Measurements from ENCODE around the gene EDIL3. TPM values are rescaled to one million over a fixed set of nuclear protein-coding genes. Genes with fewer than 3 reads are reported as not detected.

The EDIL3 gene
- total RNA-seq, 2 experiments from 2014 or later = not detected

GRCh38 chr5:84292788-84293653 is 91.7 kb downstream of the EDIL3 start:
- H3K9me2 ChIP-seq (ENCODE audit: insufficient read depth, low read length) = no peaks in the 10 kb centered on the region
- H3K9me3 ChIP-seq (ENCODE audit: low read length) = no peaks in the 10 kb centered on the region
- no peaks in the 10 kb centered on the region for H3K4me1 ChIP-seq (ENCODE audit: insufficient read depth, low read length, poor library complexity, severe bottlenecking)
- H3K36me3 ChIP-seq (ENCODE audit: insufficient read depth, low read length) = no peaks in the 10 kb centered on the region
- ChIA-PET CTCF (ENCODE audit: unreplicated experiment) (no interaction called here), POLR2A (no interaction called here)
- no peak overlapping the region for H3K4me2 ChIP-seq (ENCODE audit: low read length)
- BruUV-seq (replicated peaks) = no TSS peak
- H3K27ac ChIP-seq (ENCODE audit: low read depth, low read length, poor library complexity, severe bottlenecking) = no peak overlapping the region
- H2AFZ ChIP-seq (ENCODE audit: low read length) = no peak overlapping the region
- H3K4me3 ChIP-seq (ENCODE audit: low read depth, low read length, poor library complexity, severe bottlenecking) = no peak overlapping the region
- TF ChIP-seq CTCF (conservative IDR thresholded peaks at IDR 0.05; ENCODE audit: low read length) (no peak), EZH2phosphoT487 (IDR thresholded peaks at IDR 0.05; ENCODE audit: borderline replicate concordance, low read depth, low read length) (no peak)
- intact Hi-C loops (cut with micrococcal nuclease; ENCODE audit: unreplicated experiment) = no loop called here
- no peaks in the 10 kb centered on the region for H4K20me1 ChIP-seq (ENCODE audit: insufficient read depth, low read length)
- no peak for DNase-seq (ENCODE audit: low spot score)
- no peaks in the 10 kb centered on the region for H3K79me2 ChIP-seq (ENCODE audit: insufficient read depth, low read depth, low read length)

GRCh38 chr5:84292000-84292642 is 92.6 kb downstream of the EDIL3 start:
- Histone ChIP-seq H3K36me3 (ENCODE audit: insufficient read depth, low read length) (no peaks in the 10 kb centered on the region), H3K4me2 (ENCODE audit: low read length) (no peak overlapping the region), H3K27ac (ENCODE audit: low read depth, low read length, poor library complexity, severe bottlenecking) (no peak overlapping the region), H3K4me1 (ENCODE audit: insufficient read depth, low read length, poor library complexity, severe bottlenecking) (no peaks in the 10 kb centered on the region), H2AFZ (ENCODE audit: low read length) (no peak overlapping the region), H3K4me3 (ENCODE audit: low read depth, low read length, poor library complexity, severe bottlenecking) (no peak overlapping the region), H4K20me1 (ENCODE audit: insufficient read depth, low read length) (no peaks in the 10 kb centered on the region), H3K9me3 (ENCODE audit: low read length) (no peaks in the 10 kb centered on the region), H3K79me2 (ENCODE audit: insufficient read depth, low read depth, low read length) (no peaks in the 10 kb centered on the region), H3K9me2 (ENCODE audit: insufficient read depth, low read length) (no peaks in the 10 kb centered on the region)
- CTCF ChIA-PET (ENCODE audit: unreplicated experiment) = no interaction called here
- no TSS peak for BruUV-seq (replicated peaks)
- POLR2A ChIA-PET = no interaction called here
- TF ChIP-seq EZH2phosphoT487 (IDR thresholded peaks at IDR 0.05; ENCODE audit: borderline replicate concordance, low read depth, low read length) = no peak
- no peak for TF ChIP-seq CTCF (conservative IDR thresholded peaks at IDR 0.05; ENCODE audit: low read length)
- no peak for DNase-seq (ENCODE audit: low spot score)
- intact Hi-C loops (cut with micrococcal nuclease; ENCODE audit: unreplicated experiment) = no loop called here

- no peak for DNase-seq (ENCODE audit: low spot score)
- no peaks in the 10 kb centered on the region for H3K36me3 ChIP-seq (ENCODE audit: insufficient read depth, low read length)
- H3K4me1 ChIP-seq (ENCODE audit: insufficient read depth, low read length, poor library complexity, severe bottlenecking) = no peaks in the 10 kb centered on the region
- no peak overlapping the region for H3K4me3 ChIP-seq (ENCODE audit: low read depth, low read length, poor library complexity, severe bottlenecking)
- CTCF ChIA-PET (ENCODE audit: unreplicated experiment) = no interaction called here
- no peak overlapping the region for H3K27ac ChIP-seq (ENCODE audit: low read depth, low read length, poor library complexity, severe bottlenecking)
- no peaks in the 10 kb centered on the region for H3K9me2 ChIP-seq (ENCODE audit: insufficient read depth, low read length)
- no peak overlapping the region for H2AFZ ChIP-seq (ENCODE audit: low read length)
- POLR2A ChIA-PET = interaction anchor here (1.4 kb wide), 1 partner anchor 11 kb away, joined by 5 read pairs; no protein-coding TSS in a partner anchor
- intact Hi-C loops (cut with micrococcal nuclease; ENCODE audit: unreplicated experiment) = no loop called here
- no peak overlapping the region for H3K4me2 ChIP-seq (ENCODE audit: low read length)
- TF ChIP-seq EZH2phosphoT487 (IDR thresholded peaks at IDR 0.05; ENCODE audit: borderline replicate concordance, low read depth, low read length) (no peak), CTCF (conservative IDR thresholded peaks at IDR 0.05; ENCODE audit: low read length) (no peak)
- H4K20me1 ChIP-seq (ENCODE audit: insufficient read depth, low read length) = no peaks in the 10 kb centered on the region
- no peaks in the 10 kb centered on the region for H3K79me2 ChIP-seq (ENCODE audit: insufficient read depth, low read depth, low read length)
- no peaks in the 10 kb centered on the region for H3K9me3 ChIP-seq (ENCODE audit: low read length)
- BruUV-seq (replicated peaks) = no TSS peak
These were observed 94.0 kb downstream of the EDIL3 start for GRCh38 chr5:84290673-84291072.
